GM11168 (cell line): ENCODE measurements around the gene CMKLR1.

ENCODE experiments used
- in situ Hi-C: fragments of 300-500 bp; cut with MboI; formaldehyde crosslinking; loops from one replicate; pipeline ENCODE4 v1.12.0; 2022; ENCODE audit warnings: low sequenced_read_pairs; ENCODE audit not compliant: unreplicated experiment

Gene CMKLR1

DNA sequence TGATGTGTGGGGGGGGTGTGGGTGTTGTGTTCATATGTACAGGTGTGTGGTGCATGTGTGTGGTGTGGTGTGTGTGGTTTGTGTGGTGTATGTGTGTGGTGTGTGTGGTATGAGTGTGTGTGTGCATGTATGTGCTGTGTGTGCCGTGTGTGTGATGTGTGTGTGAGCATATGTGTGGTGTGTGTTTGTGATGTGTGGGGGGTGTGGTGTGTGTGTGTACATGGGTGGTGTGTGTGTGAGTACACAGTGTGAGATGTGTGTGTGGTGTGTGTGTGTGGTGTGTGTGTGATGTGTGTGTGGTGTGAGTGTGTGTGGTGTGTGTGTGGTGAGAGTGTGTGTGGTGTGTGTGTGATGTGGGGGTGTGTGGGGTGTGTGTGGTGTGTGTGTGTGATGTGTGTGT lies 24.5 kb upstream of the CMKLR1 start:
- in situ Hi-C loops: no loop called here

- in situ Hi-C loops: no loop called here
Measured at GRCh38 chr12:108363165-108363564, 24.1 kb upstream of the CMKLR1 start.

DNA sequence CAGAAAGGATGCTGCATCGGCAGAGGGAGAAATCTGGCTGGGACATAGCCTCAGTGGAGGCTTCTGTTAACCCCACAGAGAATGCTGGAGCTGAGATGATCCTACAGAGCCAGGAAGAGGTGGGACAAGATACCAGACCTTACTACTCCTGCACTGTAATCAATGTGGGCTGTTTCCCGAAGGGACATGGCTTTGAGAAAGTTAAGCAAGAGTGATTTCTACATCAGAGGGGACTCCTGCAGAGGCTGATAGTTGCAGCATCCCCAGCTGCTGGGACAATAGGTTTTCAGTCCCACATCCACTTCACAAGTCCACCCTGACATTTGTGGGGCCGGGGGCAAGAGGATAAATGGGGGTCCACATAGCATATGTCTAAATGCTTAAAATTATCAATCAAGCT lies 22.5 kb upstream of the CMKLR1 start:
- in situ Hi-C loops: no loop called here

DNA sequence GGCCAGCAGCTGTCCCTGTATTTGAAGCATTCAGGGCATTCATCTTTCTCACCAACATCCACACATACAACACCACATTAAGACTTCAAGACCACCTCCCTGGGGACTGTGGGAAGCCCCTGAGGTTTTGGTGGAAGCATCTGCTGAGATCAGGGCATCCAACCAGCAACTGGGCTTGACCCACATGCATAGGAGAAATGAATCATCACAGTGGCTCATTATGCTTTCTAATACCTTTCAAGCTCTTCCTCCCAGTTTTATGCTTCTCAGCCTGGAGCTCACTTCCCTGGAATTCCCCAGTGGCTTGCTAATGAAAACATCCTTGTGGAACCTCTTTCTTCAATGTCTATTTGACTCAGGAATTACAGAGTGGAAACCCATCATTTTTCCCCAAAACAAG lies 21.4 kb upstream of the CMKLR1 start:
- in situ Hi-C loops: no loop called here

GRCh38 chr12:108360057-108360456 lies 20.9 kb upstream of the CMKLR1 start:
- in situ Hi-C loops: no loop called here

- in situ Hi-C loops: no loop called here
Measured at GRCh38 chr12:108358580-108358965, 19.5 kb upstream of the CMKLR1 start.

- in situ Hi-C loops: no loop called here
Measured at GRCh38 chr12:108357834-108358579, 18.9 kb upstream of the CMKLR1 start.

GRCh38 chr12:108356835-108357806 lies 18.0 kb upstream of the CMKLR1 start:
- in situ Hi-C loops: no loop called here

DNA sequence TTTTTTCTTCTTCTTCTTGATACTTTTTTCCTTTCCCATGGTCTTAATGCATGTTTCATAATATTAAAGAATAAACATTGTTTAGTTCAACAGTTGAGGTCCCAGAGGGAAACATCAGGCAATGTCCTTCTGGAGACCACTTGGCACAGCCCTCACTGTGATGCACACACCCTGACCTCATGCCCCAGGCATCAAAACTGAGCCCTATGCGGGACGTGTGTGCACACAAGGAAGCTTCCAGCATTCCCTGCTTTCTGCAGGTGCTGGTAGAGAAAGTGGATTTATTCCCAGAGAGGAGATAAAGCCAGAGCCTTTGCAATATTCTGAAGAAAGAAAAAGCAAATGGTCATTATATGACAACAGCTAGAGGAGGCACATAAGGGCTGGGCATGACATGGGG lies 16.0 kb upstream of the CMKLR1 start:
- in situ Hi-C loops: no loop called here

GRCh38 chr12:108352591-108352990 lies 13.5 kb upstream of the CMKLR1 start:
- in situ Hi-C loops: no loop called here

DNA sequence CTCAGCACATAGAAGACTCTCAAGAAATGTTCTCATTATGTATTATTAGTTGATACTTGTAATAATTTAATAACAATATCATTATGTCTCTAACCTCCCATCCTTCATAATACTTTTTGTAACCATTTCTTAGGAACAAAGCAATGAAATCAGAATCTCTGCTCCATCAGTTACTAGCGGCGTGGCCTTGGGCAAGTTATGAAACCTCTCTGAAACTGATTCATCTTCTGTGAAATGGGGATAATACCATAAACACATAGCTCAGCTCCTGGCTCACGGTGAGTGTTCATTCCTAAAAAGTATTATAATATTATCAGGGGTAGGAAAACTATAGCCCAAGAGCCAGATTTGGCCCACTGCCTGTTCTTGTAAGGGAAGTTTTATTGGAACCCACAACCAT lies 11.4 kb upstream of the CMKLR1 start:
- in situ Hi-C loops: no loop called here

GRCh38 chr12:108349278-108349688 lies 10.2 kb upstream of the CMKLR1 start:
- in situ Hi-C loops: no loop called here

DNA sequence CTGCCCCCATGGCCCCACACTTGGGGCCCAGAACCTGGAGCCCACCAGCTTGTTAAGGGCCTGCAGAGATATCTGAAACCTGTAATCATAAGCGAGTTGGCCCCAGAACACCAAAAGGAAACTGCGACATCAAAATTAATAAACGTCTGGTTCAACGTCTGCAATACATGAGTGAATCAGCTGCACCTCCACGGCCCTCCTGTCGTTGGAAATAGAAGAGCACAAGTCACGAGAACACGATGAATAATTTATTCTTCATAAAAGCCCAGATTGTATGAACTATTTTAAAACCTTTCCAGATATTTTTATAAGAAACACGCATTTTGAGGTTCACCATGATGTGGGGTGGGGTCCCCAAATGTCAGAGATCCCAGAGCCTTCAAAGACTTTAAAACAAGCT lies 9.7 kb upstream of the CMKLR1 start:
- in situ Hi-C loops: no loop called here

DNA sequence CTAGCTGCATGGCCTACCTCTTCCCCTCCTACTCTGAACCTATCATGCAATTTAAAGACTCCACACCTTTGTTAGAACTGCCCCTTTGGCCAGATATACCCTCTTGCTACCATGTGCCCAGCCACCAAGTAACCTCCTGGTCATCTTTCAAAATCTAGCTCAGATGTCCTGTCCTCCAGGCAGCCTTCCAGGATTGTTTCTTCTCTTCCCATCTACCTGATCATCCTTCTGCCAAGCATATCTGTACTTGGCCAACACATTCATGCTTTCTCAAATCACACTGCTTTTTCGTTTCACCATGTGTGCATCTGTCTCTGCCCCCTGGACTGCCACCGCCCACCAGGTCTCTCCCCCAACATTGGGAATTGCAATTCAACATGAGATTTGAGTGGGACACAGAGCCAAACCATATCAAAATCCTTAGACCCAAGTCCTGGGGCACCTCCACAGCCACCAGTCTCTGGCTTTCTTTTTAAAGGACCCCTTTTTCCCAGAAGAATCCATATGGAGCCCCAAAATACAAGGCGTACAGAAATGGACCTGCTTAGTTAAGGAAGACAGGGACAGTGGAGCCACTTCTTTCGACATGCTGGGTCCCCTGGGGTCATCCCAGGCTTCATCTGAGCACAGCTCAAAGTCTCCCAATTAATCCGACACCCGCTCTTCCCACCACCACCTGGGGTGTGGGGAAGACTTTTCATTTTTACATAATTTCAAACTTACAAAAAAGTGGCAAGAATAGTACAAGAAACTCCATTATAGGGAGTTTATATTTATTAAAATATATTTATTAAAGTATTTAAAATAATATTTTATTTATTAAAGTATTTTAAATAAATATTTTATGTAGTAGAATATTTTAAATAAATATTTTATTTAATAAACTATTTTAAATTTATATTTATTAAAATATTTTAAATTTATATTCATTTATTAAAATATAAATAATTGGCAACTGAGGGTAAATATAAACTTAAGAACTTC lies 7.9 kb upstream of the CMKLR1 start:
- in situ Hi-C loops: no loop called here

DNA sequence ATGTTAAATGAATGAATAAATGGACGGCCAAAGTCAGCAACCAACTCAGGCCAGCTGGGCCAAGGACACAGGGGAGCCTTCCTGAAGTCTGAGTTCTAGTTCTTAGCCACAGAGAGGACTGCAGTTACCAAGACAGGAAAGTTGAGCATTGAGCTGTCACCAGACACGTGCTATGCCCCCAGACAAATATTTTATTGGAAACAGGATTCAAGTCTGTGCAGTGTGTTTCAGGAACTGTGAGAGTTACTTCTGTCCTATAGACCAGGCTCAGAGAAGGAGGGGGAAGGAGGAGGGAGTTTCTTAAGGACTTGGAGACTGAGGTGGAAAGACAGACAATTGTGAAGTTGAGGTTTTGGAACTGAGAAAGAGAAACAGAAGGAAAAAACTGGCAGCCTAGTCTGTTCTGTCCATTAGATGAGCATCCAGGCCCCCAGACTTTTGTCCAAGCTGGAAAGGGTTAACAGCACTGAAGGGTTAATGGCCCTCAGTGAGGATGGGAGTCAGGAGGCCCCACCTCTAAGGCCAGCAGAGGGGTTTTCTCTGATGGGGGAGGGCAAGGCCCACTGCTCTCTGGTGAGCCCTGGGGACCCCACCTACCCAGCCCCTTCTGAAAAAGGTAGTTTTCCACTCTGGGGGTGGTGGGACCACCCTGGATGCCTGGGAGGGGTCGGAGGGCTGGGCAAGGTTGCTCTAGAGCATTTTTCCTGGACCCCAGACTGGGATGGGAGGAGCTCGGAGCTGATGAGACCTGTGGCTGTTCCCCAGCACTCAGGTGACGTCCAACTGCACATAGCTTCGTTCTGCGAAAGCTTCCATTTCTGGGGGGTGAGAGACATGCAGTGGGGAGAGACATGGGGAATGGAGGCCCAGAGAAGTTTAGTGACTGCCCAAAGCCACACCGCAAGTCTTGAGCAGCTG lies 6.9 kb upstream of the CMKLR1 start:
- in situ Hi-C loops: no loop called here

- in situ Hi-C loops: no loop called here
Measured at GRCh38 chr12:108342985-108343384, 3.9 kb upstream of the CMKLR1 start.

DNA sequence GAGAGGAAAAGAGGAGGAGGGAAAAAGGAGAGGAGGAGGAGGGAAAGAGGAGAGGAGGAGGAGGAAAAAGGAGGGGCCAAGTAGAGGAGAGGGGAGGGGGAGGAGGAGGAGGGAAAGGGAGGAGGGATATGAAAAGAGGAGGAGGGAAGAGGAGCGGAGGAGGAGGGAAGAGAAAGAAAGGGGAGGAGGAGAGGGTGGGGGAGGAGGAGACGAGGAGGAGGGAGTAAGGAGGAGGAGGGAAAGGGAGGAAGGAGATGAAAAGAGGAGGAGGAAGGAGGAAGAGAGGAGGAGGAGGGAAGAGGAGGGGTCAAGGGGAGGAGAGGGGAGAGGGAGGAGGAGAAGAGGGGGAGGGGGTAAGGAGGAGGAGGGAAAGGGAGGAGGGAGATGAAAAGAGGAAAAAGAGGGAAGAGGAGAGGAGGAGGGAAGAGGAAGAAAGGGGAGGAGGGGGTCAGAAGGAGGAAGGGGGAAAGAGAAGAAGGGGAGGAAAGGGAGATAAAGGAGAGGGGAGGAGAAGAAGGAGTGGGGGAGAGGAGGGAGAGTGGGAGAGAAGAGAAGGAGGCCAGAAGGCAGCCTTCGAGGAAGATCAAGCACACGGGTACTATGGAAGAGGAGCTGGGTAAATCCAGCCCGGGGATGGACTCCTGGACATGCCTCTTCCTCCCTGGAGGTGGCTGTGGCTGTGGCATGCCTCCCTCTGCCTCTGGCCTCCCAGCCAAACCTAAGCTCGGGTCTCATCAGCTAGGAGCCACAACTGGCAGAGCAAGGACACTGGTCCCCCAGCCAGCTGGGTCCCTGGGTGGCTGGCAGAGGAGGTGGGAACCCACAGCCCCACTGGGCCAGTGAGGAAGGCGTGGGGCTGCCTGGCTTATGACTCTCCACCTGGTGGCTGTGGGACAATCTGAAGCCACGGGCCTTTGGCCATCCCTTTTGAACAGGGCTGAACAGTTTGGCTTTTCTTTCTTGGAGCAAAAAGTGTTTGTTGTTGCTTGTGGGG lies 3.0 kb upstream of the CMKLR1 start:
- in situ Hi-C loops: no loop called here

- in situ Hi-C loops: no loop called here
Measured at GRCh38 chr12:108341356-108341755, 2.2 kb upstream of the CMKLR1 start.
